ENCODE results near the gene VPS13D.
A peak's percentile ranks its signal among the peaks of the same experiment; 100 is the strongest.

Gene VPS13D

DNA sequence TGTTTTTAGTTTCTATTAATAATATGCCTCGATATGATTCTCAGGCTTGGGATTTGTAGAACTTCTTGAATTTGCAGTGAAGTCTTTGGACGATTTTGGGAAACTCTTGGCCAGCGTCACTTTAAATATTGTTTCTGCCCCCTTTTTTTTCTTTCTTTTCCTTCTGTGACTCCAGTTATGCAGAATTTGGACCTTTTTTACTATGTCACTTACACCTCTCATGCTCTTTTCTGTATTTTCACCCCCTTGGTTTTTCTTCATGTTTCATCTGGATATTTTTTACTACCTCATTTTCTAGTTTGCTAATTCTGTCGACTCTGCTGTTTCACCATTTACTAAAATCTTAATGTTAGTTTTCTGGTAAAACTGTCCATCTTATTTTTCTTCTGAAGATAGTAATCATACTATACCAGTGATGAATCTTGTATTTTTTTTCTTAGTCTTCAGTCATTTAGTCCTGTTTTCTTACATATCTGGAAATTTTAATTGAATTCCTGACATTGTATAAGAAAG, 214.6 kb downstream of the VPS13D start:
- ChIA-PET CTCF (no interaction called here), POLR2A (no interaction called here)

DNA sequence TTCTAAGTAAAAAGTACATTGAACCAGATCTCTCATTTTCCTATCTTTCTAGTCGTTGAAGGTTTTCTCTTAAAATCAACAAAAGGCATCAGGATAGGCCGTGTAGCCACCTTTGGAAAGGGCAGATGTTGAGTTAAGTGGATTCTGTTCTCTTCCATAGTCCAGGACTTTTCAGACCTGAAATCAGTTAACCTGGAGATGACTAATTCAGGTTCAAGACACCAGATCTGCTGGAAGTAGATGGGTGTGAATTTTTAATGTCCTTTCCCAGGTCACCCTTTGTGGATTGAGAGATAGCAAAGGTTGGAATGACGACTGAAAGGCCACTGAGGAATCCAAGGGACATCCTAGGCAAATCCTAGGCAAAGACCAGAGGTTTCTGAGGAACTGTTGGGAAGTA, 215.4 kb downstream of the VPS13D start:
- POLR2A ChIA-PET, result no interaction called here
- TF ChIP-seq ELF4 (IDR thresholded peaks at IDR 0.05) (no peak), SP1 (IDR thresholded peaks at IDR 0.05) (no peak), SUZ12 (IDR thresholded peaks at IDR 0.05) (no peak), BHLHE40 (IDR thresholded peaks at IDR 0.05; ENCODE audit: borderline replicate concordance) (no peak), HDGF (IDR thresholded peaks at IDR 0.05; ENCODE audit: borderline replicate concordance) (no peak)
- TF ChIP-seq, protein P1, sequence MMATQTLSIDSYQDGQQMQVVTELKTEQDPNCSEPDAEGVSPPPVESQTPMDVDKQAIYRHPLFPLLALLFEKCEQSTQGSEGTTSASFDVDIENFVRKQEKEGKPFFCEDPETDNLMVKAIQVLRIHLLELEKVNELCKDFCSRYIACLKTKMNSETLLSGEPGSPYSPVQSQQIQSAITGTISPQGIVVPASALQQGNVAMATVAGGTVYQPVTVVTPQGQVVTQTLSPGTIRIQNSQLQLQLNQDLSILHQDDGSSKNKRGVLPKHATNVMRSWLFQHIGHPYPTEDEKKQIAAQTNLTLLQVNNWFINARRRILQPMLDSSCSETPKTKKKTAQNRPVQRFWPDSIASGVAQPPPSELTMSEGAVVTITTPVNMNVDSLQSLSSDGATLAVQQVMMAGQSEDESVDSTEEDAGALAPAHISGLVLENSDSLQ (IDR thresholded peaks at IDR 0.05), result no peak
- CTCF ChIA-PET, result no interaction called here
- DNase-seq (ENCODE audit: extremely low spot score), result no peak

More for the DNA sequence above, 214.6 kb downstream of the VPS13D start:
- no peak for TF ChIP-seq NFRKB (IDR thresholded peaks at IDR 0.05)
- DNase-seq (ENCODE audit: extremely low spot score), result no peak

DNA sequence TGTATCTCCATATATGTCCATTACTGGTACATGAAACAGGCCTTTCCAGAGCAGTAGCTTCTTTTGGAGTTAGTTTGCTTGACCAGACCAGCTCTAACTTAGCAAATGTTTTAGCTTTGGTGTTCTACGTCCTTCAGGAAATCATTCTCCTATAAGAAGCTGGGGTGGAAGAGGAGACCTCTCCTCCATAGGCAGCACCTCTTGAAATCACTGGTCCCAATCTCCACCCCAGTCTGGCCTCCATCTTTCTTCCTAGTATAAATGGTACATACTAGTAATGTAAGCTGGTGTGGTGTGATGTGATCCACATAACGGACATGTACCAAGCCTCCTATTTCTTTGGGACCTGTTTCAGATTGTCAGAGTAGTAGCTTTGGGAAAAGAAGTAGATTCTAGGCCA, 216.8 kb downstream of the VPS13D start:
- ChIA-PET CTCF (no interaction called here), POLR2A (no interaction called here)
- TF ChIP-seq TARDBP (IDR thresholded peaks at IDR 0.05) (no peak), CTBP1 (IDR thresholded peaks at IDR 0.05; ENCODE audit: borderline replicate concordance) (no peak), HDGF (IDR thresholded peaks at IDR 0.05; ENCODE audit: borderline replicate concordance) (no peak), NFRKB (IDR thresholded peaks at IDR 0.05) (no peak), L3MBTL2 (conservative IDR thresholded peaks at IDR 0.05) (no peak), BHLHE40 (IDR thresholded peaks at IDR 0.05; ENCODE audit: borderline replicate concordance) (no peak), LEF1 (IDR thresholded peaks at IDR 0.05; ENCODE audit: borderline replicate concordance) (no peak), ZNF384 (IDR thresholded peaks at IDR 0.05) (no peak), SP1 (IDR thresholded peaks at IDR 0.05) (no peak)
- TF ChIP-seq, protein P1 (IDR thresholded peaks at IDR 0.05), result no peak
- no peak for DNase-seq (ENCODE audit: extremely low spot score)

DNA sequence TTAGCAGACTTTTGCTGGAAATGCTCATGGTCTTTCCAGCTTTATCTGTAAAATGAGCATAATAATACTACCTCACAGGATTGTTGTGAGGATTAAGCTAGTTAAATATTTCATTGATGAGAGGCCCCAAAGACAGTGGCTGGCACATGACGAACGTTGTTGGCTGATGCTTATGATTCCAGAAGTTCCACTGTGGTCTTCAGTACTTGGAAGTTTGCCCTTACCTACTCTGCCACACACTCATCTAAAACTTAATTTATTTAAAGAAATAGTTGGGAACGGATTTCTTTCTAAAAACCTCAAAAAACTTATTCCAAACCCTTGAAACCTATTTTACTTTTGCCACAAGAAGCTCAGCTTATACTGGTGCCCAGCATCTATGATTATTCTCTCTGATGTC, 217.5 kb downstream of the VPS13D start:
- no peak for DNase-seq (ENCODE audit: extremely low spot score)
- CTCF ChIA-PET, result no interaction called here
- POLR2A ChIA-PET, result no interaction called here
- TF ChIP-seq ARNT (IDR thresholded peaks at IDR 0.05) (no peak), CTBP1 (IDR thresholded peaks at IDR 0.05; ENCODE audit: borderline replicate concordance) (no peak), NFRKB (IDR thresholded peaks at IDR 0.05) (no peak), ZNF384 (IDR thresholded peaks at IDR 0.05) (no peak), TARDBP (IDR thresholded peaks at IDR 0.05) (no peak), LEF1 (IDR thresholded peaks at IDR 0.05; ENCODE audit: borderline replicate concordance) (no peak), SP1 (IDR thresholded peaks at IDR 0.05) (no peak), SUZ12 (IDR thresholded peaks at IDR 0.05) (no peak), FOXM1 (IDR thresholded peaks at IDR 0.05; ENCODE audit: borderline replicate concordance) (no peak), FOXA1 (IDR thresholded peaks at IDR 0.05) (no peak), HDGF (IDR thresholded peaks at IDR 0.05; ENCODE audit: borderline replicate concordance) (no peak), ELF4 (IDR thresholded peaks at IDR 0.05) (no peak), FOXK2 (IDR thresholded peaks at IDR 0.05) (no peak), L3MBTL2 (conservative IDR thresholded peaks at IDR 0.05) (no peak), BHLHE40 (IDR thresholded peaks at IDR 0.05; ENCODE audit: borderline replicate concordance) (no peak)
- TF ChIP-seq, protein P1 (IDR thresholded peaks at IDR 0.05), result no peak

DNA sequence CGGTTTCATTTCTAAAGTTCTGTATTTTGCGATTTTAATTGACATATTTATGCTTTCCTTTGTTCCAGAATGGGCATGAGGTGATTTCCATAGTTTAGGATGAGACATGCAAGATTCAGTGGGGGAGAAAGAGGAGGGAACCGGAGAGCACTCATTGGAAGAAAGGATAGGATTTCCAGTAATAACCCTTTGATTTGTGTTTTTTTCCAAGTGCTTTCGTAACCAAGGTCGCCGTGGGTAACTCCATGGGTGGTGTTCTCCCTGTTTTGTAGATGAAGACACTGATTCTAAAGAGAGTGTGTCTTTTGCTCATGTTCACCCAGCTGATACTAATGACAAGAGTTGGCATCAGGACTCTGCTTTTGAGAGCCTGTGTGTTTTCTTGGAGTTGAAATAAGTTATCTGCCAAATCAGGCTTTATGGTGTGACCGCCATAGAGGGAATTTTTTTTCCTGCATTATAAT, 218.1 kb downstream of the VPS13D start:
- TF ChIP-seq ELF4 (IDR thresholded peaks at IDR 0.05), result no peak
- TF ChIP-seq, protein P1 (IDR thresholded peaks at IDR 0.05), result peak; percentile 50
- CTCF ChIA-PET, result no interaction called here
- POLR2A ChIA-PET, result no interaction called here
- DNase-seq (ENCODE audit: extremely low spot score), result no peak

DNA sequence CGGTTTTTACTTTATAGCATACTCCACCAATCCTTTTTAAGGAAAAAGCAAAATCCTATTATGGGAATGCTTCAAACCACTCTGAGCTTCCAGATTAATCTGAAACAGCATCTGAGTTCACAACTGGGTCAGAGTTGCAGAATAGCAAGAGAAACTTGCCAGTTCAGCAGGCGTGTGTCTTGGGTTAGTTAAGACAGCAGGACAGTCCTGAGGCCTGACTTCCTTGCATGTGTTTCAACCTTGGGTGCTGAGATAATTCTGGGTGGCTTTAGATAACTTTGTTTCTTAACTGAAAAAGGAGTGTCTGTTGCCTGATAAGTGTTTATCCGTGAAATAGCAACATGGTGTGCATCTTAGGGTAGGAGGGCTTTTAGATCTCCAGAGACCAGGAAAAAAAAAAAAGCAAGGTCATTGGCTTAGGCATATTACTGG, 218.9 kb downstream of the VPS13D start:
- no peak for TF ChIP-seq HDGF (IDR thresholded peaks at IDR 0.05; ENCODE audit: borderline replicate concordance)
- no peak for TF ChIP-seq FOXK2 (IDR thresholded peaks at IDR 0.05)
- no peak for TF ChIP-seq FOXA1 (IDR thresholded peaks at IDR 0.05)
- no peak for TF ChIP-seq TARDBP (IDR thresholded peaks at IDR 0.05)
- no peak for TF ChIP-seq BHLHE40 (IDR thresholded peaks at IDR 0.05; ENCODE audit: borderline replicate concordance)
- TF ChIP-seq LEF1 (IDR thresholded peaks at IDR 0.05; ENCODE audit: borderline replicate concordance), result no peak
- TF ChIP-seq ZNF384 (IDR thresholded peaks at IDR 0.05), result no peak
- TF ChIP-seq ARNT (IDR thresholded peaks at IDR 0.05), result no peak
- no peak for TF ChIP-seq SUZ12 (IDR thresholded peaks at IDR 0.05)
- TF ChIP-seq L3MBTL2 (conservative IDR thresholded peaks at IDR 0.05), result no peak
- TF ChIP-seq NFRKB (IDR thresholded peaks at IDR 0.05), result no peak
- TF ChIP-seq, protein P1 (IDR thresholded peaks at IDR 0.05), result no peak
- TF ChIP-seq CTBP1 (IDR thresholded peaks at IDR 0.05; ENCODE audit: borderline replicate concordance), result no peak
- no peak for TF ChIP-seq ELF4 (IDR thresholded peaks at IDR 0.05)
- TF ChIP-seq SP1 (IDR thresholded peaks at IDR 0.05), result no peak
- no peak for TF ChIP-seq FOXM1 (IDR thresholded peaks at IDR 0.05; ENCODE audit: borderline replicate concordance)
- no peak for DNase-seq (ENCODE audit: extremely low spot score)
- ChIA-PET CTCF (no interaction called here), POLR2A (no interaction called here)
